ENCODE data around the gene HTR2C.

DNA sequence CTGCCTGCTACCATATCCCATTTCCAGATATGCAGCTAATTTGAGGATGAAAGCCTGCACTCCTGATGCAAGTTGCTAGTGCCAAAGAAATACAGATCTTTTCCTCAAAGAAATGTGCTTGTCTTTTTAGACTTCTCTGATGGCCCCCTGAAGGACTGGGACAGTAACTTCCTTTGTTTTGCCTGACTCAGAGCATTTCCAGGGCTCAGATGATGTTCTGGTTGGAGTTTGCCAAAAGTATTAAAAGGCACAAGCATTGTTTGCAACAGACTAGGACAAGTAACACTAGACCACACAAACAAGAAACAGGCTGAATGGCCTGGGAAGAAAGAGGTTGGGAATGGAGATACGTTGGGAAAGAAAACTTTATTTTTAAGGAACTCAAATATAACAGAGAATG is 258.3 kb downstream of the HTR2C start:
- no peak for TF ChIP-seq ZNF652 (CRISPR knock-in tag; IDR thresholded peaks at IDR 0.05; ENCODE audit: borderline replicate concordance, low read depth)
- no peak for TF ChIP-seq CC2D1A (CRISPR knock-in tag; IDR thresholded peaks at IDR 0.05)
- no peak for TF ChIP-seq DR1 (CRISPR knock-in tag; IDR thresholded peaks at IDR 0.05)
- no peak for TF ChIP-seq SP1 (IDR thresholded peaks at IDR 0.05)
- TF ChIP-seq SP1 (CRISPR knock-in tag; IDR thresholded peaks at IDR 0.05), result no peak
- no peak for TF ChIP-seq ZBTB8A (CRISPR knock-in tag; IDR thresholded peaks at IDR 0.05; ENCODE audit: borderline replicate concordance, low read depth)
- TF ChIP-seq RFX5 (IDR thresholded peaks at IDR 0.05; ENCODE audit: low read depth, low read length), result no peak

Data from HepG2 (cell line).